SK-N-SH (cell line): ENCODE results near the gene TMPRSS9.

ENCODE experiments used
- CTCF ChIP-seq: fragments of 200-600 bp; sonication (generic); IDR thresholded peaks from 2 replicates; pipeline ENCODE4 v1.6.1; 2017; ENCODE audit warnings: antibody characterized with exemption, mild to moderate bottlenecking, moderate library complexity
- POLR2AphosphoS5 ChIP-seq: IDR thresholded peaks from 2 replicates; pipeline ENCODE4 v1.6.1; 2012; ENCODE audit warnings: low read depth, low read length
- REST ChIP-seq: IDR thresholded peaks from 2 replicates; pipeline ENCODE4 v1.6.1; 2012; ENCODE audit warnings: mild to moderate bottlenecking, low read depth, low read length, moderate library complexity
- USF1 ChIP-seq: IDR thresholded peaks from 2 replicates; pipeline ENCODE4 v1.4.0; 2012; ENCODE audit warnings: low read depth, borderline replicate concordance
- ZBTB33 ChIP-seq: IDR thresholded peaks from 2 replicates; pipeline ENCODE4 v1.4.0; 2012; ENCODE audit warnings: low read depth, borderline replicate concordance

GRCh38 chr19:2394054-2394441 lies 34.0 kb downstream of the TMPRSS9 start:
- no peak for TF ChIP-seq ZBTB33
- no peak for TF ChIP-seq CTCF
- TF ChIP-seq REST, result no peak
- TF ChIP-seq USF1, result no peak
- no peak for TF ChIP-seq POLR2AphosphoS5
